Loucy (cell line): ENCODE data around the gene CRTAC1.

Experiments used
- H2AFZ ChIP-seq: fragments of 200-600 bp; sonication (generic); 2 replicates; pipeline ENCODE4 v1.6.0; 2016; ENCODE audit warnings: antibody characterized with exemption, mild to moderate bottlenecking, low read length, moderate library complexity
- H3F3A ChIP-seq: fragments of 200-600 bp; 2 replicates; pipeline ENCODE4 v1.6.0; 2016; ENCODE audit warnings: antibody characterized with exemption, low read depth, mild to moderate bottlenecking
- H3K27me3 ChIP-seq: fragments of 200-600 bp; sonication (generic); 2 replicates; pipeline ENCODE4 v1.6.1; 2014; ENCODE audit warnings: low read length, mild to moderate bottlenecking; ENCODE audit not compliant: insufficient read depth, poor library complexity, severe bottlenecking
- H3K36me3 ChIP-seq: fragments of 200-600 bp; sonication (generic); 2 replicates; pipeline ENCODE4 v1.6.1; 2016; ENCODE audit warnings: low read length; ENCODE audit not compliant: insufficient read depth
- H3K4me1 ChIP-seq: fragments of 200-600 bp; sonication (generic); 2 replicates; pipeline ENCODE4 v1.5.1; 2014; ENCODE audit warnings: low read length, mild to moderate bottlenecking; ENCODE audit not compliant: insufficient read depth, poor library complexity, severe bottlenecking
- H3K4me2 ChIP-seq: fragments of 200-600 bp; sonication (generic); 2 replicates; pipeline ENCODE4 v1.6.0; 2014; ENCODE audit warnings: antibody characterized with exemption, low read length, low read depth, mild to moderate bottlenecking; ENCODE audit not compliant: poor library complexity, severe bottlenecking
- H3K4me3 ChIP-seq: fragments of 200-600 bp; sonication (generic); 2 replicates; pipeline ENCODE4 v1.5.1; 2014; ENCODE audit warnings: low read length, mild to moderate bottlenecking, mixed read lengths; ENCODE audit not compliant: poor library complexity, severe bottlenecking
- H3K79me2 ChIP-seq: fragments of 200-600 bp; sonication (generic); 2 replicates; pipeline ENCODE4 v1.6.1; 2014; ENCODE audit warnings: low read length; ENCODE audit not compliant: insufficient read depth
- H3K9ac ChIP-seq: fragments of 200-600 bp; sonication (generic); 2 replicates; pipeline ENCODE4 v1.6.0; 2014; ENCODE audit warnings: mild to moderate bottlenecking, low read depth, low read length, moderate library complexity; ENCODE audit not compliant: poor library complexity, severe bottlenecking
- H3K9me2 ChIP-seq: fragments of 200-600 bp; sonication (generic); replicated peaks from 2 replicates; pipeline ENCODE4 v1.6.1; 2016; ENCODE audit warnings: low read depth, low read length, mixed read lengths
- H3K9me3 ChIP-seq: fragments of 200-600 bp; sonication (generic); 2 replicates; pipeline ENCODE4 v1.6.1; 2014; ENCODE audit warnings: mild to moderate bottlenecking, antibody characterized with exemption, low read length, low read depth; ENCODE audit not compliant: insufficient read depth
- H4K20me1 ChIP-seq: fragments of 200-600 bp; sonication (generic); 2 replicates; pipeline ENCODE4 v1.6.0; 2014; ENCODE audit warnings: antibody characterized with exemption, low read length, mild to moderate bottlenecking; ENCODE audit not compliant: insufficient read depth, poor library complexity, severe bottlenecking
- CTCF ChIP-seq: fragments of 200-600 bp; sonication (generic); conservative IDR thresholded peaks from 2 replicates; pipeline ENCODE4 v1.5.1; 2014; ENCODE audit warnings: mild to moderate bottlenecking, antibody characterized with exemption, low read length
- EZH2phosphoT487 ChIP-seq: fragments of 200-600 bp; IDR thresholded peaks from 2 replicates; pipeline ENCODE4 v1.6.1; 2018; ENCODE audit warnings: antibody characterized with exemption, mild to moderate bottlenecking, moderate library complexity, borderline replicate concordance

The CRTAC1 gene

DNA sequence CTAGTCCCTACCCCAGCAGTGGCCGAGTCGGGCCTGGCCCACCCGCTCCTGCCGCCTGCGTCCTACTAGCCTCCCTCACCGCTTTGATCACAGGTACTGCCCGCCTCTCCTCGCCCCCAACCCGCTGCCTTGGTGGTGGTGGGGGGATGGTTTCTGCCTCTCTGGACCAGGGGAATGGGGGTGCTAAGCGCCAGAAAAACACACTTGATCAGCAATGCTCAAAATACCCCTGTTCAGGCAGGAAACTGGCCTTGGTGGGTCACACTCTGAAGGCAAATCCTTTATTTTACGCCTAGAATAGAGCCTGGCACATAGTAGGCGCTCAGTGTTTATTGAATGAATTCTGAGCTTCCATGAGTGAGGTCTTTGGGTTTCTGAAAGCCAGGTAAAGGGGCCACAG, 1.0 kb upstream of the CRTAC1 start:
- no peak for TF ChIP-seq EZH2phosphoT487
- no peak for TF ChIP-seq CTCF
- Histone ChIP-seq H3K4me3 (no peak overlapping the region), H2AFZ (no peak overlapping the region), H3K9me3 (no peaks in the 10 kb centered on the region), H3K9me2 (no peaks in the 10 kb centered on the region), H3K79me2 (no peaks in the 10 kb centered on the region), H3K36me3 (no peaks in the 10 kb centered on the region), H3K4me1 (no peaks in the 10 kb centered on the region), H4K20me1 (no peaks in the 10 kb centered on the region), H3K27me3 (no peaks in the 10 kb centered on the region), H3K9ac (no peak overlapping the region), H3F3A (no peaks in the 10 kb centered on the region), H3K4me2 (no peak overlapping the region)

DNA sequence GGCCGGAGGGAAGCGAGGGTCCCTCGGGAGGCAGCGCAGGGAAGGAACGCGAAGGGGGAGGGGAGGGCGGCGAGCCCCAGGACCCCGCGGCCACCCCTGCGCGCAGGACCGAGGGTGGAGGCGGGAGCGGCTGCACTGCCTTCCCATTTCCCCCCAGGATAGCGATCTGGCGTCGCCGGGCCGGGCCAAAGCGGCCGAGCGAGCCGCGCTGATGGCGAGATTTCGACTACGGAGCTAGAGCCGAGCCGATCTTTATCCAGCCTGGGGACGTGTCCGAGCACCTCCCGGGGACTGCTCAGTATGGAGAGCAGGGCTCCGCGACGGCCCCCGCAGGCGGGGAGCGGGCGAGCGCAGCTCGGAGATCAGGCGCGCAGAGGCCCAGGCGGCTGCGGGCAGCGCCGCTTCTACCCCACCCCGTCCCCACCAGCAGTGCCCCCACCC, 590 bp upstream of the CRTAC1 start:
- Histone ChIP-seq H3K4me1 (no peaks in the 10 kb centered on the region), H3K4me2 (no peak overlapping the region), H3K9me3 (no peaks in the 10 kb centered on the region), H4K20me1 (no peaks in the 10 kb centered on the region), H3K9me2 (no peaks in the 10 kb centered on the region), H3F3A (no peaks in the 10 kb centered on the region), H3K4me3 (no peak overlapping the region), H3K27me3 (no peaks in the 10 kb centered on the region), H3K36me3 (no peaks in the 10 kb centered on the region), H2AFZ (no peak overlapping the region), H3K9ac (no peak overlapping the region), H3K79me2 (no peaks in the 10 kb centered on the region)
- no peak for TF ChIP-seq EZH2phosphoT487
- no peak for TF ChIP-seq CTCF

GRCh38 chr10:98029149-98030092, 1.0 kb downstream of the CRTAC1 start:
- Histone ChIP-seq H3K36me3 (no peaks in the 10 kb centered on the region), H3K4me1 (no peaks in the 10 kb centered on the region), H3F3A (no peaks in the 10 kb centered on the region), H3K9me2 (no peaks in the 10 kb centered on the region), H3K4me3 (no peak overlapping the region), H3K4me2 (no peak overlapping the region), H3K9me3 (no peaks in the 10 kb centered on the region), H4K20me1 (no peaks in the 10 kb centered on the region), H2AFZ (no peak overlapping the region), H3K27me3 (no peaks in the 10 kb centered on the region), H3K79me2 (no peaks in the 10 kb centered on the region), H3K9ac (no peak overlapping the region)
- TF ChIP-seq EZH2phosphoT487 (no peak), CTCF (no peak)
